GM23248 (cell line): ENCODE results near the gene ZCCHC24.

ENCODE experiments used
- EZH2 ChIP-seq: fragments of 200-600 bp; sonication (generic); IDR thresholded peaks from 2 replicates; pipeline ENCODE4 v1.6.1; 2018; ENCODE audit warnings: antibody characterized with exemption, mild to moderate bottlenecking; ENCODE audit not compliant: insufficient read depth, poor library complexity, severe bottlenecking
- EZH2phosphoT487 ChIP-seq: fragments of 200-600 bp; sonication (generic); IDR thresholded peaks from 2 replicates; pipeline ENCODE4 v1.6.1; 2018; ENCODE audit warnings: antibody characterized with exemption, moderate library complexity, mild to moderate bottlenecking, low read depth; ENCODE audit not compliant: insufficient read depth

DNA sequence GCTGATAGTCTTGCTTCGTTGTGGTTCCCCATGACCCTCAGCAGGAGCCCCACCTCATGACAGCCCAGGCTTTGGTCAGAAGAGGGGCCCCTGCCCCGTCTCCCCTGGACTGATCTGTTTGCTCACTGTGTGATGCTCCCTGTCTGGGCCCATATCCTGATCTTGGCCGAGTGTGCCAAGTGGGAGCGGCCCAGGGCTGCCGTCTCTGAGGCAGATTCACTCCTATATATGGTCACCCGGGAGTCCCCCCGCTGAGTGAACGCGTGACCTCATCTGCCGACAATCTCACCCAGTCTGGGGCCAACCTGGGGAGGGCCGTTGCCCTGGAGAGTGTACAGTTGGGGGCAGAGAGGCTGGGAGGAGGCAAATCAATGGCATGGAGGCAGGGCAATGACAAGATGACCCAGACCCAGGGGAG, 63.6 kb downstream of the ZCCHC24 start:
- TF ChIP-seq EZH2phosphoT487: no peak
- no peak for TF ChIP-seq EZH2
